T-helper 2 cell treated with Interferon-gamma antibody and Interleukin-4, amounts not matched to agents 5 μg/mL and 100 μg/mL, for 36 hours (primary cell): Measurements from ENCODE around the gene CTNNA3.

Source experiments
- DNase-seq: peaks from one replicate; pipeline ENCODE4 v3.0.0; 2021; ENCODE audit warnings: low spot score
- H3K27ac Mint-ChIP-seq: one replicate; pipeline ENCODE4 v1.8.0; 2021; ENCODE audit warnings: mild to moderate bottlenecking, mixed read lengths
- H3K27me3 Mint-ChIP-seq: one replicate; pipeline ENCODE4 v1.8.0; 2021; ENCODE audit warnings: low read depth, mixed read lengths
- H3K36me3 Mint-ChIP-seq: one replicate; pipeline ENCODE4 v1.8.0; 2021; ENCODE audit warnings: low read depth, mixed read lengths
- H3K4me1 Mint-ChIP-seq: one replicate; pipeline ENCODE4 v1.8.0; 2021; ENCODE audit warnings: low read depth, mixed read lengths
- H3K4me3 Mint-ChIP-seq: one replicate; pipeline ENCODE4 v1.8.0; 2022; ENCODE audit warnings: mild to moderate bottlenecking, moderate library complexity, mixed read lengths
- H3K9me3 Mint-ChIP-seq: one replicate; pipeline ENCODE4 v1.8.0; 2021; ENCODE audit warnings: mixed read lengths

Gene CTNNA3

DNA sequence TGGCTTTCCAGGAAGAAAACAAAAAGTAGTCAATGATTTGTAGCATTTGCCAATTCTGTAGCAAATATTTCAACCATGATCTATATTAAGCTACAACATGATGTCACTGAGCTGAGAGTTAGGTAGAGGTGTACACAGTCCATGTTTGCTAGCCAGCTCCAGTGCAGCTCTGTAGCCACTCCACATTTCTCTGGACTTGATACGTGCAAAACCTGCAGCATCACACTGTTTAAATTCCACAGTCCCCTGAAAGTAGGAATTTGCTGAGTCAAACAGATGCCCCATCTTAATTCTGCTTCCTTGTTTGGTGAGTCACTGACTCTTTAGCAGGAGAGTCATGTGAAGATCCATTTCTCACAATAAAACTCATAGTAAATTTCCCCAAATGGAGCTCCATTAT, 859.9 kb downstream of the CTNNA3 start:
- H3K4me3 Mint-ChIP-seq: no peak overlapping the region
- no peaks in the 10 kb centered on the region for H3K4me1 Mint-ChIP-seq
- H3K36me3 Mint-ChIP-seq: no peaks in the 10 kb centered on the region
- DNase-seq: no peak
- no peaks in the 10 kb centered on the region for H3K27me3 Mint-ChIP-seq
- H3K9me3 Mint-ChIP-seq: no peaks in the 10 kb centered on the region
- no peak overlapping the region for H3K27ac Mint-ChIP-seq

DNA sequence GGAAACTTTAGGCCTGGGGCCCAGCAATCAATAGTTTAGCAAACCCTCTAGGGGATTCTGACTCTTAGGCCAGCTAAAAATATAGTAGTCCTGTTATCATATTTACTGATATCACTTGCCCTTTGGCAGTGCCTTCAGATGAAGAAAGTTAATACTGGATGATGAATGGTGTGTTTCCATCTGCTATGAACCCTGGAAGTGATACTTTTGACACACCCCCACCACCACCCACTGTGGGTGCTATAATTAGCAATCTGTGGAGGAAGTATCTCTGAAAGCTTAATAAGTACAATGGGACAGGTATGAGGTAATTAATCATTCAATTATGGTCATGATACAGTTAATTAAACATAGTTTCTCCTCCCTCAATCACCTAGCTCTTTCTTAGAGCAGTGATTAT, 860.6 kb downstream of the CTNNA3 start:
- Mint-ChIP-seq H3K36me3 (no peaks in the 10 kb centered on the region), H3K27ac (no peak overlapping the region), H3K4me1 (no peaks in the 10 kb centered on the region), H3K4me3 (no peak overlapping the region), H3K27me3 (no peaks in the 10 kb centered on the region), H3K9me3 (no peaks in the 10 kb centered on the region)
- DNase-seq: no peak

- DNase-seq: no peak
- no peaks in the 10 kb centered on the region for H3K4me1 Mint-ChIP-seq
- no peaks in the 10 kb centered on the region for H3K27me3 Mint-ChIP-seq
- H3K4me3 Mint-ChIP-seq: no peak overlapping the region
- peak overlapping the region; percentile 32 for H3K27ac Mint-ChIP-seq
- no peaks in the 10 kb centered on the region for H3K9me3 Mint-ChIP-seq
- no peaks in the 10 kb centered on the region for H3K36me3 Mint-ChIP-seq
Observed at GRCh38 chr10:66834802-66835201, 861.2 kb downstream of the CTNNA3 start.

DNA sequence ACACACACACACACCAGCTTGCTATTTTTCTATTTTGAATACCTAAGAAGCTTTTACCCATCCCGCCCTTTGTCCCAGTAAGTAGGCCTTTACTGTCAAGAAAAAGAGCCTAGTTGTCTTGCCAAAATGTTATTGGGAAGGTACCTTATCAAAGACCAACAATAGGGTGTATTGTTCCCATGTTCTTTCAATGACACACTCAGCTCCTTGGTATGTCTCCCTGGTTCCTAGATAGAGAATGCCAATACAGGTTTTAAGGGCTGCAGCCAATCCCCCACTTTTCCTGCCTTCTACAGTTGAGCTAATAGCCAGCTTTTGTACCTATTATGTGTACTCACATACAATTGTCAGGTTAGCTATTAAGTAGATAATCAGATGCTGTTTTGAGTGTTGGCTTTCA, 862.1 kb downstream of the CTNNA3 start:
- DNase-seq: no peak
- Mint-ChIP-seq H3K27me3 (no peaks in the 10 kb centered on the region), H3K9me3 (no peaks in the 10 kb centered on the region), H3K27ac (no peak overlapping the region), H3K36me3 (no peaks in the 10 kb centered on the region), H3K4me3 (no peak overlapping the region), H3K4me1 (no peaks in the 10 kb centered on the region)

DNA sequence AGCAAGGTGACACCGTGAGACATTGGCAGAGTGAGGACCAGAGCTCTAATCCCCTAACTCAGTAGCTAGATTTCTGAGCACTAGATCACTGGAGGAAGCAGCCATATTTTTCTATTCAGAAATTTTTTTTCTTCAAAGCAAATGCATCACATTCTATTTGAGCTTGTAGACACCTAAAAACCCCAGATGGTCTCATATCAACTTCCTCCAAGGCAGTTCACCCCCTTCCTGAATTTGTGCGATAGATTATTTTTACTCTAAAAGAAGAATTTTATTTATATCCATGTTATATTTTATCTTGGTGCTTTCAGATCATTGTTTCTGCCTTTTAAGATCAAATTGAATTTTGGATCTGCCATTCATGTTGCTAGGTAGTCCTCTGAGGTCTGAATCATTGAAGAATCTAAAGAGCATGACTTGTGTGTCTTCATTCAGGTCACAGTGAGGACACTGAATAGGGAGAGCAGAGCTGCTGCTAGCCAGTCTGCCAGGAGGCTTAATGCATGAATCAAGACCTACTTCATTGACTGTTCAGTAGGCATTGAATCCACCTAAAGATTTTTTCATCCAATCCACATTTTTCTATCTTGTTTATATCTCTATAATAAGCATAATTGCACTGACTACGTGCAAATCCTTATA, 863.1 kb downstream of the CTNNA3 start:
- no peaks in the 10 kb centered on the region for H3K36me3 Mint-ChIP-seq
- H3K27me3 Mint-ChIP-seq: no peaks in the 10 kb centered on the region
- H3K27ac Mint-ChIP-seq: no peak overlapping the region
- no peaks in the 10 kb centered on the region for H3K4me1 Mint-ChIP-seq
- no peak overlapping the region for H3K4me3 Mint-ChIP-seq
- DNase-seq: no peak
- H3K9me3 Mint-ChIP-seq: no peaks in the 10 kb centered on the region

GRCh38 chr10:66828957-66829356, 867.0 kb downstream of the CTNNA3 start:
- Mint-ChIP-seq H3K4me1 (no peaks in the 10 kb centered on the region), H3K36me3 (no peaks in the 10 kb centered on the region), H3K27ac (no peak overlapping the region), H3K27me3 (no peaks in the 10 kb centered on the region), H3K4me3 (no peak overlapping the region), H3K9me3 (no peaks in the 10 kb centered on the region)
- no peak for DNase-seq

- DNase-seq: no peak
- Mint-ChIP-seq H3K4me3 (no peak overlapping the region), H3K27ac (no peak overlapping the region), H3K4me1 (no peaks in the 10 kb centered on the region), H3K27me3 (no peaks in the 10 kb centered on the region), H3K9me3 (no peaks in the 10 kb centered on the region), H3K36me3 (no peaks in the 10 kb centered on the region)
Observed at GRCh38 chr10:66827353-66827752, 868.6 kb downstream of the CTNNA3 start.

GRCh38 chr10:66823301-66823700, 872.7 kb downstream of the CTNNA3 start:
- no peaks in the 10 kb centered on the region for H3K9me3 Mint-ChIP-seq

DNA sequence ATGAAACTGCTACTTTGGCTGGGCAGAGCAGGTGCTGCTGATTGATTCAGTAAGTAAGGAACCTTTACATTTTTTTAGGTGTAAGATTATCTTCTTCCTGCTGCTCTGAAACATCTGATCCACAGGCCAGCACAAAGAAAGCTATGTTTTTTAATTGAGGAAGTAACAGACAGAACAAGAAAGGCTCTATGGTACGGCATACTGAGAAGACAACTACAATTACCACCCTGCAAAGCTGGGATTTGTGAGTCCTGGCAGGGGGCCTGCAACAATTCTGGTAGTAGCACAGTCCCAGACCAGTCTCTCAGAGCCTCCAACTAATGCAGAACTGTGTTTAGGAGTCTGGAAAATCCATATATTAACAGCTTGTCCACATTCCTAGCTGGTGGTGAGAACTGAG, 873.2 kb downstream of the CTNNA3 start:
- Mint-ChIP-seq H3K27ac (no peak overlapping the region), H3K27me3 (no peaks in the 10 kb centered on the region), H3K9me3 (no peaks in the 10 kb centered on the region), H3K4me1 (no peaks in the 10 kb centered on the region), H3K4me3 (no peak overlapping the region), H3K36me3 (no peaks in the 10 kb centered on the region)
- DNase-seq: no peak

More at GRCh38 chr10:66823301-66823700, 872.7 kb downstream of the CTNNA3 start:
- Mint-ChIP-seq H3K36me3 (no peaks in the 10 kb centered on the region), H3K27ac (no peak overlapping the region), H3K4me3 (no peak overlapping the region), H3K27me3 (no peaks in the 10 kb centered on the region), H3K4me1 (no peaks in the 10 kb centered on the region)
- no peak for DNase-seq

GRCh38 chr10:66819691-66820090, 876.3 kb downstream of the CTNNA3 start:
- no peaks in the 10 kb centered on the region for H3K4me1 Mint-ChIP-seq
- H3K36me3 Mint-ChIP-seq: no peaks in the 10 kb centered on the region
- no peaks in the 10 kb centered on the region for H3K27me3 Mint-ChIP-seq
- H3K27ac Mint-ChIP-seq: no peak overlapping the region
- DNase-seq: no peak
- no peaks in the 10 kb centered on the region for H3K9me3 Mint-ChIP-seq
- H3K4me3 Mint-ChIP-seq: no peak overlapping the region

DNA sequence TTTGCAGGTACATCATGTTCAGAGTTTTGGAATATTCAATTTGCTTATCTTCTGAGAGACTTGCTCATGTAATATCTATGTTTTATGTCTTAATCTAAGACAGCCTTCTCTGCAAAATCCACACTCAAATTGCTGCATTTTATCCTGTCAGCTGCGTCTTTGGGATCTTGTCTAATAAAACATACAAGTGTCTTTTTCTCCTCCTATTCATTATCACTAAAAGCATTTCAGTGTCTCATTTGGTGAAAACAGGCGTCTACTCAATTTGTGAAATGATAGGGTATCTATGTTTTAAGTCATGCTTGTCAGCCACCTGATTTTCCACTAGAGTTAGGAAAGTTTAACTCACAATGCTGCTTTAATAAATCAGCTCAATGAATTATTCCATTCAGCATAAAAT, 882.9 kb downstream of the CTNNA3 start:
- Mint-ChIP-seq H3K27ac (no peak overlapping the region), H3K4me3 (no peak overlapping the region), H3K9me3 (no peaks in the 10 kb centered on the region), H3K4me1 (peaks cover 3% of the 10 kb centered on the region), H3K27me3 (no peaks in the 10 kb centered on the region), H3K36me3 (no peaks in the 10 kb centered on the region)
- DNase-seq: no peak

DNA sequence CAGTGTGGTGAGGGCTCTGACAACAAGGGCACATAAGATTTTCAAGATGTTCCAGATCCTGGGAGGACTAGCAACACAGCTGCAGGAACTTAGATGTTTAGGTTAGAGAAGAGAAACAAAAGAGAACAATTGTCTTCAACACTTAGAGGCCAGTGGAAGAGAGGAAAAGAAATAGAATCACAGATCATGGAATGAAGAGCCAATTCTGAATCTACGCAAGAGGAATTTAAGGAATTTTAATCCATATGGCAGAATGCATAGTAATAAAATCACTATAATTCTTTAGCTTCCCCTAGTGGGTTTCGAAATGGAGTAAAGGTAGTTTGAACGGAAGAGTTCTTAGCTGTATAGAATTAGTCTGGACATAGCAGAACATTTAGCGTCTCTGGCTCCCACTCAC, 884.8 kb downstream of the CTNNA3 start:
- no peak overlapping the region for H3K27ac Mint-ChIP-seq
- no peaks in the 10 kb centered on the region for H3K36me3 Mint-ChIP-seq
- no peaks in the 10 kb centered on the region for H3K27me3 Mint-ChIP-seq
- H3K9me3 Mint-ChIP-seq: no peaks in the 10 kb centered on the region
- peaks cover 3% of the 10 kb centered on the region for H3K4me1 Mint-ChIP-seq
- DNase-seq: no peak
- H3K4me3 Mint-ChIP-seq: no peak overlapping the region

DNA sequence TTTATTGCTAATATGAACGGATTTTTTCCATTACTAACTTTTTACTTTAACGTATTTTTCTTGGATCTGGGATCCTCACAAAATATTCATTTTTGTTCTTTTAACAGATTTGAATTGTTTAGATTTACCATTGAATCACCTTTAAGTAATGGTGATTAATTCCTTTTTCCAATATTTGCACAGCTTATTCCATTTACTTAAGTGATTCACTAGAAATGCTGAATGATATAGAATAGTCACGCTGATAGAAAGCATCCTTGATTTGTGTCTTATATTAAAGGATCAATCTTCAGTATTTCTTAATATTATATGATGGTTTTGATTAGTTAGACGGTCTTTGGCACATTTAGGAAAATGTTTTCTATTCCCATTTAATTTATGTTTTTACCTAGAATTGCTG, 886.6 kb downstream of the CTNNA3 start:
- Mint-ChIP-seq H3K27me3 (no peaks in the 10 kb centered on the region), H3K27ac (no peak overlapping the region), H3K9me3 (no peaks in the 10 kb centered on the region), H3K36me3 (no peaks in the 10 kb centered on the region), H3K4me3 (no peak overlapping the region), H3K4me1 (peaks cover 3% of the 10 kb centered on the region)
- no peak for DNase-seq

GRCh38 chr10:66805612-66806011, 890.4 kb downstream of the CTNNA3 start:
- peaks cover under 1% of the 10 kb centered on the region for H3K4me1 Mint-ChIP-seq

DNA sequence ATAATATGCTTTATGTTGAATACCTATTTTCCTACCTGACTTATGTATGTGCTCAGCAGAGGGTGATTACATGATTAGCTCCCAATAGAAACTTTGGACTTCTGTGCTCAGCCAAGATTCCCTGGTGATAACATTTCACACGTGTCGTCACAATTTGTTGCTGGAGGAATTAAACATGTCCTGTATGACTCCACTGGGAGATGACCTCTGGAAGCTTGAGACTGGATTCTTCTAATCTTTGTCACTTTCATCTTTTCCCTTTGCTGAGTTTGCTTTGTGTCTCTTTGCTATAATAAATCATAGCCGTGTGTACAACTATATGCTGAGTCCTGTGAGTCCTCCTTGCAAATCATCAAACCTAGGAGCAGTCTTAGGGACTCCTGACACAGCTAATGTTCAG, 891.0 kb downstream of the CTNNA3 start:
- DNase-seq: no peak
- no peak overlapping the region for H3K4me3 Mint-ChIP-seq
- no peaks in the 10 kb centered on the region for H3K4me1 Mint-ChIP-seq
- no peaks in the 10 kb centered on the region for H3K9me3 Mint-ChIP-seq
- no peaks in the 10 kb centered on the region for H3K36me3 Mint-ChIP-seq
- no peak overlapping the region for H3K27ac Mint-ChIP-seq
- no peaks in the 10 kb centered on the region for H3K27me3 Mint-ChIP-seq

More at GRCh38 chr10:66805612-66806011, 890.4 kb downstream of the CTNNA3 start:
- no peaks in the 10 kb centered on the region for H3K36me3 Mint-ChIP-seq
- DNase-seq: no peak
- H3K9me3 Mint-ChIP-seq: no peaks in the 10 kb centered on the region
- no peak overlapping the region for H3K4me3 Mint-ChIP-seq
- no peaks in the 10 kb centered on the region for H3K27me3 Mint-ChIP-seq
- H3K27ac Mint-ChIP-seq: no peak overlapping the region
